ENCODE data around the gene CFAP74. TPM values are rescaled to one million over a fixed set of nuclear protein-coding genes. Genes with fewer than 3 reads are reported as not detected.

CFAP74 gene
- polyA plus RNA-seq, 5 donors, result 1.5 to 4.3 (median 2.8) TPM

DNA sequence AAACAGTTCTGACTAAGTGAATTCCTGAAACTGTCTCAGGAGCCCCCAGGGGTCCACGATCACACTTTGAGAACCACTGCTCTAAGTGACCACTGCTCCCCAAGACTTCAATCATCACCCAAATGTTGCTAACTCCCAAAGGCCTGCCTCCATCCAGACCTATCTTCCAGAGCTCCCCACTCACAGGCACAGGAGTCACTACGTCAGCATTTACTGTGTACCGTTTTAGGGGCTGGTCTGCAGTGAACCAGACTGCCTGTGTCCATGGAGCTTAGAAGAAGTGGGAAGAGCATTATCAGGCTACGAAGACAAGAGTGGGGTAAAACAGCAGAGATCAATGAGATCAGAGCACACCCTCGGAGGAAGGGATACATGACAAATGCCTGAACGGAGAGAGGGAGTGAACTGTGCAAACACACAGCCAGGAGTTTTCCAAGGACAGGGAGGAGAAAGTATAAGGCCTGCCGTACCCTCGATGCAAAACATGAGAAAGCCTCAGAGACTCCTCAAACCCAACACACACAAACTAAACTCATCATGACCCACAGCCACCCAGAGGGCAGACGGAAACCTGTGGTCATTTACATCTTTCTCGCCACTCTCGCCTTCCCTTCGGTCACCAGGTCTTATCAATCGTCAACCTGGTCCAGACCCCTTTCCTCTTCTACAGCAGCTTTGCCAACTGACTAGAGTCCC lies 122.8 kb downstream of the CFAP74 start:
- no peak for DNase-seq

DNA sequence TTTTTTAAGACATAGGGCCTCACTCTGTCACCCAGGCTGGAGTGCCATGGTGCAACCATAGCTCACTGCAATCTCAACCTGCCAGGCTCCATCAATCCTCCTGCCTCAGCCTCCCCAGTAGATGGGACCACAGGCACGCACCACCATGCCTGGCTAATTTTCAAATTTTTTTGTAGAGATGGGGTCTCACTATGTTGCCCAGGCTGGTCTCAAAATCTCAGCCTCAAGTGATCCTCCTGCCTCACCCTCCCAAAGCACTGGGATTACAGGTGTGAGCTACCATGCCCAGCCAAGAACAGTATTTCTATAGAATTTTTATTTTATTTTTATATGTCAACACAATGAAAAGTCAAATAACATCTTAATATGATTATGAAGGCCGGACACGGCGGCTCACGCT lies 123.6 kb downstream of the CFAP74 start:
- no peak for DNase-seq

DNA sequence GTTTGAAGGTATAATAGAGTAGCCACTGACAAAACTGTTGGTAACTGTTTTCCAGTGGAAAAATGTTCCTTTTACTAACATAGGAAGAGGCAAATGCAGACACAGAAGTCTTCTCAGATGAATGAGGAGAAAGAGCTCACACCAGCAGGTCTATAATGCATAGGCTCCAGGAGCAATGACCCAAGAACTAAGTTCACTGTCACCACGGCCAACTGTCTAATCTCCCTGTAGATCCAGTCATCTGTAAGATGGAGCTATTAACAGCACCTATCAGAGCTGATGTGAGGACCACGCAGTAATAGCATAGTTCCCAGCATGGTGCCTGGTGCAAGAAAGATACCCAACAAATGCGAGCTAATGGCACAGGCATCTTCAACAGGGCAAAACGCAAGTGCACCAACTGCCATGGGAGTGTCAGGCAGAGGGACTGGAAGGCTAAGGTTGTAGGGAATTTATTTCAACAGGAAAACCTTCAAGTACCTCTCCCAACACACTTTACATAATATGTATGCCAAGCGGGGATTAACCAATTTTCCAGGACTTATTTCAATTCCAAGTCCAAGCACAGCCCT lies 125.6 kb downstream of the CFAP74 start:
- no peak for DNase-seq

DNA sequence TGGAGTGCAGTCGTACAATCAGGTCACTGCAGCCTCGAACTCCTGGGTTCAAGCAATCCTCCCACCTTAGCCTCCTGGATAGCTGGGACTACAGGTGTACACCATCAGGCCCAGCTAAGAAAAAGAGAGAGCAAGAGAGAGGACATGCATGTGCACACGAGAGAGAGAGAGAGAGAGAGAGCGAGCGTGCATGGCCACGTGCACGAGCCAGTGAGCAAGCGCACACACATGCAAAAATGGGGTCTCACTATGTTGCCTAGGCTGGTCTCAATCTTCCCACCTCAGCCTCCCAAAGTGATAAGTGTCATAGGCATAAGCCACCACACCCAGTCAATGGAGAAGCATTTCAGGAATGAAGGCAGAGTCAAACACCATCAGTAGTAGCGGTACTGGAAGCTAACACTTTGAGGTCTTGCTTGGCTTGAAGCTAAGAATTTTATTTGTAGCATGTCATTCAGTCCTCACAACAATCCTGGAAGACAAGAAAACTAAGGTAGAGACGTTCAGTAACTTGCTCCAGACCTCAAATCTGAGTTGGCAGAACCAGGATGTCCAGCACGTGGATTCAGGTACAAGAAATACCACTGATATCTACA lies 127.2 kb downstream of the CFAP74 start:
- DNase-seq, result no peak

DNA sequence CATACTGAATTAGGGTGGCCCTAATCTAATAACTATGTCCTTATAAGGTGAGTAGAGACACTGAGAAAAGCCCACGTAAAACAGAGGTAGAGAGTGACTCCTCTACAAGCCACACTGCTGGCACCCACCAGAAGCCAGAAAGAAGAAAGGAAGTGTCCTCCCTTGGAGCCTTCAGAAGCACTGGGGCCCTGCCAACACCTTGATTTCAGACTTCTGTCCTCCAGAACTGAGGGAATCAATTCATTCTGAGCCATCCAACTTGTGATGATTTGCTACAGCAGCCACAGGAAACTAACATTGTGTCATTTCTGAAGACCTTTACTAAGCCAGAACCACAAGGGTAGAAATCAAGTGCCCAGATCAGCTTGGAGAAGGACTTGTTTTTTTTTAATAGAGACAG lies 127.7 kb downstream of the CFAP74 start:
- no peak for DNase-seq

DNA sequence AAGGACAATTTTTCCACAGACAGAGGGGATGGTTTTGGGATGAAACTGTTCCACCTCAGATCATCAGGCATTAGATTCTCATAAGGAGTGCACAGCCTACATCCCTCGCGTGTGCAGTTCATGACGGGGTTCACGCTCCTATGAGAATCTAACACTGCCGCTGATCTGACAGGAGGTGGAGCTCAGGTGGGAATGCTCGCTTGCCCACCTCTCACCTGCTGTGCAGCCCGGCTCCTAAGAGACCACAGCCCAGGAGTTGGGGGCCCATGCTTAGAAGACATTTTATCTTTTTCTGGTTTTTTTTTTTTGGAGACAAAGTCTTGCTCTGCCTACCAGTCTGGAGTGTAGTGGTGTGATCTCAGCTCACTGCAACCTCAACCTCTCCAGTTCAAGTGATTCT lies 128.7 kb downstream of the CFAP74 start:
- DNase-seq, result no peak

DNA sequence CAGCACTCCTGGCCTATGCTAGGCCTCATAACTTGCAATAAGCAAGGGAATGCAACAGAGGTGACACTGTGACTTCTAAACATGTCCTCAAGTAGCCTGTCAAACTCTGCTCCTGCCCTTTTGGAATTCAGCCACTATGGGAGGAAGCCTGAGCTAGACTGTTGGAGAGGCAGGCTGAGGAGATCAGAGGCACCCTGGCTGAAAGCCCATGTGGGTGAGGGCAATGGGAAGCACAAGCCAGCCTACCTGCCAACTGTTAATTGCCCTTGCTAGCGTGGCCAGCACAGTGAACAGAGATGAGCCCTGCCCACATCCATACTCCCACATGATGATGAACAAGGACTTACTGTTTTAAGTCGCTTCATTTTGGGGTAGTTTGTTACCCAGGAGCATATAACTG lies 130.4 kb downstream of the CFAP74 start:
- DNase-seq, result no peak

DNA sequence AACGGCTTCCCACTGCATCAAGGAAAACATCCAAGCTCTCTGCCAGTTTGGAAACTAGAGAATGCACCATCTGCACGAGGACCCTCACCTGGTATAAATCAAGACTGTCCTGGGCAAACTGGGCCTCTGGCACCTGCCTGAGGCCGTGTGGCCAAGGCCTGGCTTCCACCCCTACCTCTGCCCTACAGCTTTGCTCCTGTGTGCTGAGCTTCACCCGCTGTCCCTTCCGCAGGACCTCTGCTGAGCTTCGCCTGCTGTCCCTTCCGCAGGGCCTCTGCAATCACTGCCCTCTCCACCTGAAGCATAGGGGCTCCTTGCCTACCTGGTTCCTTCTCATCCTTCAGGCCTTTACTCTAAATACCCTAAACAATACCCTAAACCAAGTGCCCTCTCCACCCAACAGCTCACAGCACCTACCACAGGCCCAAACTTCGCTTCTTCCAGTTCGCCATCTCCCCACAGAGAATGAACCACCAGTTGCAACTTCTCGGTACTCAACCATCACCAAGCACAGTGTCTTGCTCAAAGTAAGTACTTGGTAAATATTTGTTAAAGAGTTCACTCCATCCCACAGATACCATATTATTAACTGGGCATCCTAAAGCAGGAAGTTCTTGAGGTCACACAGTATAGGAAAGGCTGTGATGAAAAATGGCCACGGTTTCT lies 131.1 kb downstream of the CFAP74 start:
- DNase-seq, result no peak

Other genes starting within 250 kb of the CFAP74 start
- gene NADK, start 225.3 kb downstream of the CFAP74 start, polyA plus RNA-seq (ENCODE audit: insufficient read depth in 1 of 5, insufficient read length in 5 of 5, low replicate concordance in 1 of 5), result 10 to 100 TPM; 32.3 to 55.2 (median 40.4) TPM
- gene GNB1, start 112.7 kb downstream of the CFAP74 start, polyA plus RNA-seq (ENCODE audit: insufficient read depth in 1 of 5, insufficient read length in 5 of 5, low replicate concordance in 1 of 5), result 100 to 1,000 TPM; 238 to 280 (median 247) TPM
- gene CALML6, start 88.5 kb downstream of the CFAP74 start, polyA plus RNA-seq (ENCODE audit: insufficient read depth in 1 of 5, insufficient read length in 5 of 5, low replicate concordance in 1 of 5), result 10 to 100 TPM in 1 of 5 donors, 1 to 10 TPM in 1, under 1 TPM in 3; 0.81 to 12.5 (median 0.93) TPM
- 1 to 10 TPM; 1.5 to 9.5 (median 2.3) TPM for gene TMEM52, start 84.5 kb downstream of the CFAP74 start, polyA plus RNA-seq (ENCODE audit: insufficient read depth in 1 of 5, insufficient read length in 5 of 5, low replicate concordance in 1 of 5)
- gene GABRD, start 15.6 kb upstream of the CFAP74 start, polyA plus RNA-seq (ENCODE audit: insufficient read depth in 1 of 5, insufficient read length in 5 of 5, low replicate concordance in 1 of 5), result 10 to 100 TPM in 2 of 5 donors, 1 to 10 TPM in 3; 7.4 to 17.2 (median 8.5) TPM
- 10 to 100 TPM; 34.6 to 48.9 (median 39.6) TPM for gene PRKCZ, start 46.6 kb upstream of the CFAP74 start, polyA plus RNA-seq (ENCODE audit: insufficient read depth in 1 of 5, insufficient read length in 5 of 5, low replicate concordance in 1 of 5)
- 10 to 100 TPM; 23.2 to 79.0 (median 38.8) TPM for gene FAAP20, start 191.0 kb upstream of the CFAP74 start, polyA plus RNA-seq (ENCODE audit: insufficient read depth in 1 of 5, insufficient read length in 5 of 5, low replicate concordance in 1 of 5)
- gene SKI, start 224.5 kb upstream of the CFAP74 start, polyA plus RNA-seq (ENCODE audit: insufficient read depth in 1 of 5, insufficient read length in 5 of 5, low replicate concordance in 1 of 5), result 10 to 100 TPM; 48.9 to 83.3 (median 58.9) TPM

Data from right lung (tissue), 5 donors.